K562 treated with DMSO at 1 percent for 24 hours (cell line): ENCODE measurements around the gene GCFC2. TPM values are rescaled to one million over a fixed set of nuclear protein-coding genes. Genes with fewer than 3 reads are reported as not detected.

Experiments used
- total RNA-seq: library from RNA; unstranded; fragments of 300-600 nt; gene quantifications from 2 replicates; pipeline ENCODE4 v1.2.3, GENCODE V29; 2022; ENCODE audit warnings: low read depth; ENCODE audit not compliant: insufficient read depth

The GCFC2 gene
- total RNA-seq = 6.9 and 8.4 TPM in 2 replicates

DNA sequence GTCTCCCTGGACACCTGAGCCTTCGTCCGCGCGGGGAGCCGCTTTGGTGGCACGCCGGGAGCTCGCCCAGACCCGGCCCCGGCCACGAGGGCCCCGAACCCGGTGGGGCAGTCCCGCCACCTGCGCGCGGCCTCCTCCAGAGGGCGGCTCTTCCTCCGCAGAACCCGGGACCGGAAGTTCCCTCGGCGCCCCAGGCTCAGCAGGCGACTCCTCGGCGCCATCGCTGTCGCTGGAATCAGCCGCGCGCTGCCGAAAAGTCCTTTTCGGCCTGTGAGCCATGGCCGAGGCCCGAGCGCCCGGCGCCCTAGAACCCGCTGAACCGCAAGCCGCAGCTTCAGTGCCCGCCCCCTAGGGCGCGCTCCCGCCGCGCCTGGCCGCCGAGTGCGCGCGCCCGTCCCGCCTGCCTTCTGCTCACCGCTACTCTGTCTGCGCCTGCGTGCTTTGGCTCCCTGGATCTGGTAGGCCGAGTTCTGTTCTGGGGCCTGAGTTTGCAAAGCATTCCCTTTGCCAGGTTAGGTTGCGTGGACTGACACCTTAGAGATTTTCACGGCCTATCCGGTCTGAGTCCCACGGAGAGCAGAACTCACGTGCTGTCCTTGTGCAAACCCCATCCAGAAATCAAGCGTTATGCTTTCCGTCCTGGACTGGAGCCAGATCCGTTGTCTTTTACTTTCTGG is at the start of gene GCFC2:
TSS of gene GCFC2 (minus strand) at position 339 of the 677 bp plus-strand sequence. CDS start at position 279, 60 bp downstream.

DNA sequence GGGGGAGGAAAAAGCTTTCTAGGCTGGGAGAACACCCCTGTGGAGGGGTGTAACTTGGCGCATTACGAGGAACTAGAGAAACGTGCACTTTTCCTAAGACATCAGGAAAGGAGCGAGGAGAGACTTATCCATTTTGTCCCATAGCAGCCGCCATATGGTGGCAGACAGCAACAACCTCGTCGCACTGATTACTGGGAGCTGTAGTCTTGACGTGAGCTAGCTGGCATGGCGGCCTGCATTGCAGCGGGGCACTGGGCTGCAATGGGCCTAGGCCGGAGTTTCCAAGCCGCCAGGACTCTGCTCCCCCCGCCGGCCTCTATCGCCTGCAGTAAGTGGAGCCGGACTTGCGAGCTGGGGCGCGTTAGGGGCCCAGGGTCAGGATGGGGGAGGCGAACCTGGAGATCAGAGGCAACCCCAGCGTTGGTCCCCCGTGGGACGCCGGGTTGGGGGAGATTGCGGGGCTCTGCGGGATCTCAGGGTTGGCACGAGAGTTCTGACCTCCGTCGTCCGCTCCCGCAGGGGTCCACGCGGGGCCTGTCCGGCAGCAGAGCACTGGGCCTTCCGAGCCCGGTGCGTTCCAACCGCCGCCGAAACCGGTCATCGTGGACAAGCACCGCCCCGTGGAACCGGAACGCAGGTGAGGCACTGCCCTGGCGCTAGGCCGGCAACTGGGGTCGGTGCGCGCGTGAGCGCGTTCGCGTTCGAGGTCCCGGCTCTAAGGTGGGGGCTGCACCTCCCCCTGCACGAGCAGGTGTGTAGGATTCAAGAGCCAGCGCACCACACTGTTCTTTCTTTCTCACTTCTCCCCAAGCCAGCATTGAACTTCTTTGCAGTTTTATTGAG is 63.9 kb downstream of the GCFC2 start, which contains the start of gene MRPL19:
TSS of gene MRPL19 (plus strand) at position 201 of the 843 bp plus-strand sequence. CDS start at position 226, 25 bp downstream.

Other genes with a start within 250 kb of the GCFC2 start
- gene EVA1A, start 150.0 kb downstream of the GCFC2 start, total RNA-seq = not detected in 2 replicates
- gene MRPL19, start 64.1 kb downstream of the GCFC2 start, total RNA-seq = 16.6 and 22.2 TPM in 2 replicates